Activated CD8-positive, alpha-beta memory T cell treated with anti-CD3 and anti-CD28 coated beads, Interleukin-2, amount 50 U/mL, for 48 hours (primary cell): ENCODE measurements around the gene CDCP1.

Source experiments
- DNase-seq: peaks from one replicate; pipeline ENCODE4 v3.0.0-alpha.2; 2020

CDCP1 gene

GRCh38 chr3:45049807-45050206 is 96.4 kb downstream of the CDCP1 start:
- no peak for DNase-seq

DNA sequence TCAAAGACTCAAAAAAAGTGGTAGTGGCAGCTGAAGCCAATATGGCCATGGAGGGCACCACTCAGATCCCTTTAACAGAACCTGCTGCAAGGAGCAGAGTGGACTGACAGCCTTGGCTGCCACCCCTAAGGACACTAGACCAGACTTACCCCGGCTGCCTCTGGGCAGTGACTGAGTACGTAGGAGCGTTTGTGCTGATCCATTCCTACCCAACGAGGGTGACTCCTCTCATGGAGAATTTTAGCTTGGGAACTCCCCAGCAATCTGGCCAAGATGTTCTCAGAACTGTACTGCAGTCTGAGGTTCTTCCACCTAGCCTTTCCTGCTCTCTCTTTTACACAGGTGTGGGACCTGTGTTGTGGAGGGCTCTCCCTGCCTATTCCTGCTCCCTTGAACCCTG is 97.9 kb downstream of the CDCP1 start:
- DNase-seq = no peak

DNA sequence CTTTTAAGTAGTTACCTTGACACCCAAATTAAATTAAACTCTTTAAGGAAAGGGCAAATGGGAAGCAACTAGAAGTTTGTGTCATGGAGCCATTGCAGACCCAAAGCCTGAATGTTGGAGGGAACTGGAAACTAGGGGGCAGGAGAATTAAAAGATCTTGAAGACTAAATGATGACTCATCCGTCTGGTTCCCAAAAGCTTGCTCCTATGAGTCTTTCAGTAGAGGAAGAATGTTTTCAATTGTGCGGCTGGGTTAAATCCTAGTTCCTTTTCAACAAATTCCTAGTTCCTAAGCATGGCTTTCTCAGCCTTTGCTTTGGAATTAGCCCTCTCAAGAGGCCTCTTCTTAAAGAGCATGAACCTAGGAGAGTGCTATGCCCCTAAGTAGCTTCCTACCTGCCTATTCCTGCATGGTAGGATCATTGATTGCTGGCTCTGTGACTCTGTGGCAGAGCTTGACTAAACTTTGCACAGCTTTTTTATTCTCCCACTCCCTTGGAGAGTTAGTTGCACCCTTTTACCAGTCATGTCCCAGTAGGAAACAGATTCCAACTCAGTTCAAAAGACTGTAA is 102.4 kb downstream of the CDCP1 start:
- DNase-seq = no peak

GRCh38 chr3:45042162-45042561 is 104.0 kb downstream of the CDCP1 start:
- DNase-seq = no peak

GRCh38 chr3:45041666-45042065 is 104.5 kb downstream of the CDCP1 start:
- DNase-seq = no peak

DNA sequence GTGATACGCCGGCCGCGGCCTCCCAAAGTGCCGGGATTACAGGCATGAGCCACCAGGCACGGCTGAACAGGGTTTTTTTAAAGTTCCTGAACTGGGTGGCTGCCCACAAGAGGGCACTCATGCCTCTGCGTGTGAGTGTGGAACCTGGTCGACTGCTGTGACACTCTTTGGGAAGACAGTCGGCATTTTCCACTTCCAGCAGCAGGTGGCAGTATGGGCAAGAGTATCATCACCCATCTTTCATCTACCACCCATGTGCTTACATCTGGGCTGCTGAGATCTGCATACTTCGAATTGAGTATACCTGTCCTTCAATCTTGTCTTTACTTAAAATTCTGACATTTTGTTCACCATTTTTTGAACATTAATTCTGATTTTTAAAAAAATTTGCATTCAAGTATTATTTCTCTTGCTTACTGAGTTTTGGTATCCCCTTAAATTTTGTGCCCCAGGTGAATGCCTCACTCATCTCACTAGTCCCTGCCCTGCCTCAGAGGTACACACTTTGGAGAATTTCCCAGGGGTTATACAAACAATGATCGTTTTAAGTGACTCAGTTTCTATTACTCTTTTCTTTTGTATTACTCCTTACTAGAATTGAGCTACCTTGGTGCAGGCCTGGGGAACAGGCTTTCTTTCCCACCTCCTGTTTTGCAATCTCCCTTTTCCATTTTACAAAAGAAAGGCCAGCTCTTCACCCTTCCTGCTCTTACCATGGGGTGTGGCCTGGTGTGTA is 108.3 kb downstream of the CDCP1 start:
- DNase-seq = peak; percentile 89

DNA sequence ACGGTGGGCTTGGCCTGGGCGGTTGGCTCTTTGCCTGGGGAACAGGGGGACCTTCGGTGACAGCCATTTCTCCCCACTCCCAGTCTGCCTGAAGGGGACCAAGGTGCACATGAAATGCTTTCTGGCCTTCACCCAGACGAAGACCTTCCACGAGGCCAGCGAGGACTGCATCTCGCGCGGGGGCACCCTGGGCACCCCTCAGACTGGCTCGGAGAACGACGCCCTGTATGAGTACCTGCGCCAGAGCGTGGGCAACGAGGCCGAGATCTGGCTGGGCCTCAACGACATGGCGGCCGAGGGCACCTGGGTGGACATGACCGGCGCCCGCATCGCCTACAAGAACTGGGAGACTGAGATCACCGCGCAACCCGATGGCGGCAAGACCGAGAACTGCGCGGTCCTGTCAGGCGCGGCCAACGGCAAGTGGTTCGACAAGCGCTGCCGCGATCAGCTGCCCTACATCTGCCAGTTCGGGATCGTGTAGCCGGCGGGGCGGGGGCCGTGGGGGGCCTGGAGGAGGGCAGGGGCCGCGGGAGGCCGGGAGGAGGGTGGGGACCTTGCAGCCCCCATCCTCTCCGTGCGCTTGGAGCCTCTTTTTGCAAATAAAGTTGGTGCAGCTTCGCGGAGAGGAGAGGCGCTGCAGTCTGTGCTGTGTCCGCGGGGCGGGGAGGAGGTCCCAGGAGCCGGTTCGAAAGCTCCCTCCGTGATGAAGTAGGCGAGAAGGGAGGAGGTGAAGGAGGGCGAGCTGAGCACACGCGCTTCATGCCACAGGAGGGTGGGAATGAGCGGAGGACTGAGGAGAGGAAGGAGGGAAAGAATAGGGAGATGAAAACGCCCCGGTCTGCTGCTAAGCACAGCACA is 110.5 kb downstream of the CDCP1 start:
- peak; percentile 59 for DNase-seq

DNA sequence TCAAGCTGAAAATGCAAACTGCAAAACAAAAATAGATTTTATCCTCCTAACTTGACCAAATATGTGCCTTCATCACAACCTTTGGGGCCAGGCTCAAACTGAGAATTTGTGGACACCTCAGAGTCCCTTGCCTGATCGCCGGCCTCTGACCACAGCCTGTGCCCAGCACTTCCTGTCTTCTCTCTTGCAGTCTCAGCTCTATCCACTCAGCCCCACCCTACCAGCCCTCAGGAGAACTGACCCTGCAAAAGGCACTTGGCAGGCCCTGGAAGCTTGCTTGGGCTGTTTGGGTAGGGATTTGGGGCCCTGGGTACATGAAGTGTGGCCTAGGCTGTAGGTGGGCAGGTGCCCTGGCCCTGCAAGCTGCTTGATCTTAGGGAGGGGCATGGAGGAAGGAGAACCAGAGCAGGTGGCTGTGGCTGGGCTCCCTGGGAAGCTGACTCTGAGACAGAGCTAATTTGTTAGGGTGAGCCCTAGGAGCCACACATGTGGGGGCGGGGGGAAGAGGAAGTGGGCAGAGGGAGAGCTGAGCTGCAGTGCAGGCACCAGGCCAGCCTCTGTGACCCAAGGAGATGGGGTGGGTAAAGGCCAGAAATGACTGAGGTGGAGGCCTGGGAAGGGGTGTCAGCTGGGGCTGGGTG is 111.4 kb downstream of the CDCP1 start:
- peak; percentile 59 for DNase-seq

GRCh38 chr3:45033791-45034190 is 112.4 kb downstream of the CDCP1 start:
- no peak for DNase-seq
